Activated CD8-positive, alpha-beta T cell treated with anti-CD3 and anti-CD28 coated beads for 36 hours (primary cell): ENCODE data around the gene LRRC10. TPM values are rescaled to one million over a fixed set of nuclear protein-coding genes. Genes with fewer than 3 reads are reported as not detected.

Experiments
- ATAC-seq: fragments of 200-7000 bp; cut with Tn5 transposase; one replicate; pipeline ENCODE4 v1.10.0; 2021; ENCODE audit warnings: mild to moderate bottlenecking, moderate library complexity
- CTCF ChIA-PET: fragments of 350-600 bp; sonication (Branson Sonifier 250); formaldehyde crosslinking; loops from one replicate; lab custom pipeline; 2021; ENCODE audit warnings: antibody characterized with exemption; lab: Charles Lee
- POLR2A ChIA-PET: fragments of 350-600 bp; sonication (Branson Sonifier 250); formaldehyde crosslinking; loops from one replicate; lab custom pipeline; 2021; ENCODE audit warnings: antibody characterized with exemption; lab: Charles Lee
- DNase-seq: peaks from one replicate; pipeline ENCODE4 v3.0.0-alpha.2; 2020
- H3K27ac Mint-ChIP-seq: one replicate; pipeline ENCODE4 v1.8.0; 2021; ENCODE audit warnings: mild to moderate bottlenecking, mixed read lengths
- H3K27me3 Mint-ChIP-seq: one replicate; pipeline ENCODE4 v1.8.0; 2021; ENCODE audit warnings: mixed read lengths
- H3K36me3 Mint-ChIP-seq: one replicate; pipeline ENCODE4 v1.8.0; 2021; ENCODE audit warnings: low read depth, mixed read lengths
- H3K4me1 Mint-ChIP-seq: one replicate; pipeline ENCODE4 v1.8.0; 2021; ENCODE audit warnings: low read depth, mixed read lengths
- H3K4me3 Mint-ChIP-seq: one replicate; pipeline ENCODE4 v1.8.0; 2021; ENCODE audit warnings: mild to moderate bottlenecking, moderate library complexity, mixed read lengths
- H3K9me3 Mint-ChIP-seq: one replicate; pipeline ENCODE4 v1.8.0; 2021; ENCODE audit warnings: mixed read lengths
- CTCF ChIP-seq: fragments of 200-600 bp; IDR thresholded peaks from one replicate; pipeline ENCODE4 v1.8.0; 2022; ENCODE audit warnings: antibody characterized with exemption, mild to moderate bottlenecking
- intact Hi-C: fragments of 100-400 bp; cut with micrococcal nuclease; formaldehyde crosslinking; loops from one replicate; pipeline ENCODE4 v1.10.0; 2022
- total RNA-seq, 2 experiments: library from RNA; stranded (reverse); gene quantifications; one replicate each; pipeline ENCODE4 v1.2.3, GENCODE V29; 2021

LRRC10 gene
- total RNA-seq, 2 experiments from 2014 or later = not detected

- no peaks in the 10 kb centered on the region for H3K4me1 Mint-ChIP-seq
- ChIA-PET CTCF (interaction anchor here (1.1 to 1.5 kb wide), 2 partner anchors 76 to 290 kb away, joined by 3 to 5 read pairs; no protein-coding TSS in a partner anchor), POLR2A (no interaction called here)
- intact Hi-C loops = no loop called here
- no peaks in the 10 kb centered on the region for H3K9me3 Mint-ChIP-seq
- no peak overlapping the region for H3K27ac Mint-ChIP-seq
- TF ChIP-seq CTCF = no peak
- no peaks in the 10 kb centered on the region for H3K36me3 Mint-ChIP-seq
- ATAC-seq = no peak
- no peak overlapping the region for H3K4me3 Mint-ChIP-seq
- H3K27me3 Mint-ChIP-seq = peaks cover 4% of the 10 kb centered on the region
- no peak for DNase-seq
Observed at GRCh38 chr12:69647178-69647577, 36.5 kb upstream of the LRRC10 start.

- Mint-ChIP-seq H3K27ac (no peak overlapping the region), H3K9me3 (no peaks in the 10 kb centered on the region), H3K27me3 (no peaks in the 10 kb centered on the region), H3K36me3 (no peaks in the 10 kb centered on the region), H3K4me3 (no peak overlapping the region), H3K4me1 (no peaks in the 10 kb centered on the region)
- no peak for DNase-seq
- intact Hi-C loops = no loop called here
- CTCF ChIA-PET = interaction anchor here (1.3 kb wide), 1 partner anchor 27 kb away, joined by 3 read pairs; no protein-coding TSS in a partner anchor
- no peak for TF ChIP-seq CTCF
- ATAC-seq = no peak
- POLR2A ChIA-PET = no interaction called here
Observed at GRCh38 chr12:69645031-69645430, 34.3 kb upstream of the LRRC10 start.

GRCh38 chr12:69644511-69644910, 33.8 kb upstream of the LRRC10 start:
- intact Hi-C loops = no loop called here
- Mint-ChIP-seq H3K4me3 (no peak overlapping the region), H3K27ac (no peak overlapping the region), H3K36me3 (no peaks in the 10 kb centered on the region), H3K27me3 (no peaks in the 10 kb centered on the region), H3K4me1 (no peaks in the 10 kb centered on the region), H3K9me3 (no peaks in the 10 kb centered on the region)
- POLR2A ChIA-PET = no interaction called here
- no peak for DNase-seq
- CTCF ChIA-PET = interaction anchor here (0.9 to 1.3 kb wide), 2 partner anchors 28 to 354 kb away, joined by 3 read pairs; no protein-coding TSS in a partner anchor
- TF ChIP-seq CTCF = no peak
- no peak for ATAC-seq

GRCh38 chr12:69642531-69642930, 31.8 kb upstream of the LRRC10 start:
- ChIA-PET POLR2A (no interaction called here), CTCF (no interaction called here)
- no peak for ATAC-seq
- H3K27ac Mint-ChIP-seq = no peak overlapping the region
- intact Hi-C loops = no loop called here
- H3K27me3 Mint-ChIP-seq = no peaks in the 10 kb centered on the region
- H3K4me3 Mint-ChIP-seq = no peak overlapping the region
- no peaks in the 10 kb centered on the region for H3K36me3 Mint-ChIP-seq
- no peak for DNase-seq
- no peaks in the 10 kb centered on the region for H3K9me3 Mint-ChIP-seq
- TF ChIP-seq CTCF = no peak
- H3K4me1 Mint-ChIP-seq = no peaks in the 10 kb centered on the region

GRCh38 chr12:69641546-69641945, 30.8 kb upstream of the LRRC10 start:
- ChIA-PET POLR2A (no interaction called here), CTCF (interaction anchor here (2.0 to 3.4 kb wide), 2 partner anchors 16 to 284 kb away, joined by 6 to 28 read pairs; no protein-coding TSS in a partner anchor)
- TF ChIP-seq CTCF = no peak
- no peaks in the 10 kb centered on the region for H3K4me1 Mint-ChIP-seq
- intact Hi-C loops = no loop called here
- no peak overlapping the region for H3K4me3 Mint-ChIP-seq
- no peak overlapping the region for H3K27ac Mint-ChIP-seq
- H3K27me3 Mint-ChIP-seq = no peaks in the 10 kb centered on the region
- H3K36me3 Mint-ChIP-seq = no peaks in the 10 kb centered on the region
- H3K9me3 Mint-ChIP-seq = no peaks in the 10 kb centered on the region
- ATAC-seq (no peak), DNase-seq (no peak)
